H1 (cell line): ENCODE data around the gene WDR90. TPM values are rescaled to one million over a fixed set of nuclear protein-coding genes. Genes with fewer than 3 reads are reported as not detected.

ENCODE experiments used
- CHD1 ChIP-seq: IDR thresholded peaks from 2 replicates; pipeline ENCODE4 v1.6.1; 2012; ENCODE audit warnings: low read depth, low read length, improper control_type of control experiment
- RAD21 ChIP-seq, 2 experiments: IDR thresholded peaks in 1 of 2; conservative IDR thresholded peaks in 1 of 2; 2 replicates each; pipeline ENCODE4 v1.6.1; 2011; ENCODE audit warnings: low read depth in 2 of 2, low read length in 2 of 2, improper control_type of control experiment in 1 of 2, inconsistent platforms in 1 of 2, mild to moderate bottlenecking in 1 of 2, moderate library complexity in 1 of 2
- TAF7 ChIP-seq: optimal IDR thresholded peaks from 2 replicates; pipeline ENCODE3; 2011; ENCODE audit warnings: low read depth, mild to moderate bottlenecking, inconsistent platforms, low read length, moderate library complexity, borderline replicate concordance
- polyA plus RNA-seq, 7 experiments: library from polyadenylated mRNA; depleted of rRNA in 3 of 7; stranded (reverse) in 5 of 7; unstranded in 2 of 7; fragments of >200 nt in 5 of 7; fragments of 200-250 nt in 2 of 7; gene quantifications; 1 replicate in 5 of 7; 2 replicates in 1 of 7; 4 replicates in 1 of 7; pipeline versions ENCODE4 v1.2.1 to v1.2.3, GENCODE V29; 2011 to 2013; ENCODE audit warnings: missing spikeins in 2 of 7, mixed read lengths in 2 of 7
- total RNA-seq: library from RNA; stranded (reverse); fragmentation: NEBNext Ultra II Directional; extraction: Animal tissue kit (Norgen Biotek cat#: 25700); gene quantifications from 2 replicates; pipeline ENCODE4 v1.2.1, GENCODE V29; 2021

Gene WDR90
- total and polyA plus RNA-seq, 2 of the 8 experiments (the other 6 are each of a cell fraction or from before 2014, with no cell fraction given) = 24.0 to 47.2 TPM

- no peak for TF ChIP-seq CHD1
- no peak for TF ChIP-seq TAF7
- no peak for TF ChIP-seq RAD21 (IDR thresholded peaks at IDR 0.05 in 1 of 2, conservative IDR thresholded peaks at IDR 0.05 in 1 of 2; ENCODE audit: low read depth in 2 of 2, low read length in 2 of 2)
- TF ChIP-seq, all 59 proteins: peak for 4
Measured at GRCh38 chr16:683396-684070, 34.4 kb downstream of the WDR90 start (continued).
